NCI-H1417 (cell line): ENCODE measurements around the gene PIK3C2B.
"Not testable (repeated sequence)": the region's sequence is repeated elsewhere in the genome, so short reads cannot be mapped to it uniquely, and the experiment has no call there.

Experiments used
- DNase-seq, 3 experiments: peaks; one replicate each; lab custom pipeline; 2025; lab: John Stamatoyannopoulos, UW

The PIK3C2B gene

GRCh38 chr1:204507317-204508105, 12.9 kb upstream of the PIK3C2B start:
- DNase-seq: peak; percentile 70 to 95 (median 92)

GRCh38 chr1:204506969-204507316, 12.3 kb upstream of the PIK3C2B start:
- DNase-seq: peak; percentile 97 to 100 (median 100)

GRCh38 chr1:204506201-204506968, 11.8 kb upstream of the PIK3C2B start:
- peak; percentile 93 to 100 (median 98) for DNase-seq

GRCh38 chr1:204505674-204506200, 11.1 kb upstream of the PIK3C2B start:
- peak in 1 of 3 experiments; percentile 70 for DNase-seq

- DNase-seq: peak in 2 of 3 experiments; percentile 49 to 62
Observed at GRCh38 chr1:204503913-204504519, 9.4 kb upstream of the PIK3C2B start.

- peak; percentile 72 to 97 (median 96) for DNase-seq
Observed at GRCh38 chr1:204503122-204503912, 8.7 kb upstream of the PIK3C2B start.

GRCh38 chr1:204502241-204502640, 7.6 kb upstream of the PIK3C2B start:
- peak in 1 of 3 experiments; percentile 58 for DNase-seq

- no peak for DNase-seq
Observed at GRCh38 chr1:204499511-204500468, 5.2 kb upstream of the PIK3C2B start.

- DNase-seq: no peak
Observed at GRCh38 chr1:204498981-204499380, 4.4 kb upstream of the PIK3C2B start.

GRCh38 chr1:204495777-204496176, 1.2 kb upstream of the PIK3C2B start:
- DNase-seq: no peak

GRCh38 chr1:204495078-204495753, 611 bp upstream of the PIK3C2B start:
- DNase-seq: no peak

- DNase-seq: peak; percentile 83 to 97 (median 95)
Observed at GRCh38 chr1:204493984-204494280, 673 bp downstream of the PIK3C2B start.

GRCh38 chr1:204493145-204493983, 1.2 kb downstream of the PIK3C2B start:
- DNase-seq: peak; percentile 82 to 92 (median 82)

- DNase-seq: no peak
Observed at GRCh38 chr1:204491655-204492054, 3.0 kb downstream of the PIK3C2B start.

- no peak for DNase-seq
Observed at GRCh38 chr1:204487256-204487615, 7.4 kb downstream of the PIK3C2B start.

GRCh38 chr1:204486513-204487255, 7.9 kb downstream of the PIK3C2B start:
- not testable (repeated sequence) for DNase-seq

GRCh38 chr1:204483791-204484190, 10.8 kb downstream of the PIK3C2B start:
- DNase-seq: no peak

GRCh38 chr1:204480515-204480914, 14.1 kb downstream of the PIK3C2B start:
- DNase-seq: peak in 1 of 3 experiments; percentile 87
